Stimulated activated CD8-positive, alpha-beta memory T cell treated with anti-CD3 and anti-CD28 coated beads, Interleukin-2, amount 100 ng/mL, for 48 hours (primary cell): Measurements from ENCODE around the gene NDUFB6.
"Not testable (repeated sequence)": the region's sequence is repeated elsewhere in the genome, so short reads cannot be mapped to it uniquely, and the experiment has no call there.

Source experiments
- DNase-seq, 2 donors: peaks; one replicate each; pipeline ENCODE4 v3.0.0-alpha.2; 2020; ENCODE audit warnings: low read depth in 2 of 2

NDUFB6 gene

DNA sequence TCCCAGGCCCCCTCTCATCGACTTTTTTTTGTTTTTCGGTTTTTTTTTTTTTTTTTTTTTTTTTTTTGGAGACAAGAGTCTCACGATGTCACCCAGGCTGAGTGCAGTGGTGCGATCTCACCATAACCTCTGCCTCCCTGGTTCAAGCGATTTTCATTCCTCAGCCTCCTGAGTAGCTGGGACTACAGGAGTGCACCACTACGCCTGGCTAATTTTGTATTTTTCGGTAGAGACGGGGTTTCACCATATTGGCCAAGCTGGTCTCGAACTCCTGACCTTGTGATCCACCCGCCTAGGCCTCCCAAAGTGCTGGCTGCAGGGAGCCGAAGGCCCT is 48.4 kb downstream of the NDUFB6 start:
- not testable (repeated sequence) for DNase-seq

- DNase-seq, result no peak
Observed at GRCh38 chr9:32523910-32524309, 49.0 kb downstream of the NDUFB6 start.

DNA sequence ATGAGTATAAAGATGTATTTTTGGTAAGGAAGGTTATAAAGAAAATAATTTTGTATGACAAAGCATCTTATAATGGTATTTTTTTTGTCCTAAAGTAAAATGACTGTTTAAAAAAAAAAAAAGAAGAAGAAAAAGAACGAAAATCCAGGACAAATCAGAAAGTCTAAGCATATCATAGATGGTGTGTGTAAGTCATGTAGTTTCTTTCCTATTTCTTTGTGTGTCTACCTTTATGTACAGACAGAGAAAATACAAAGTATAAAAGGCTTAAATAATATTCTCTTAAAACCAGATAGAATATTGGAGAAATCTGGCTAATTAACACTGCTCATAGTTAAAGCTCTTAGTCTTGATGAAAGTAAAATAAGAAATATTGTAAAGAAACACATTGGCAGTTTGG is 54.7 kb downstream of the NDUFB6 start:
- no peak for DNase-seq

DNA sequence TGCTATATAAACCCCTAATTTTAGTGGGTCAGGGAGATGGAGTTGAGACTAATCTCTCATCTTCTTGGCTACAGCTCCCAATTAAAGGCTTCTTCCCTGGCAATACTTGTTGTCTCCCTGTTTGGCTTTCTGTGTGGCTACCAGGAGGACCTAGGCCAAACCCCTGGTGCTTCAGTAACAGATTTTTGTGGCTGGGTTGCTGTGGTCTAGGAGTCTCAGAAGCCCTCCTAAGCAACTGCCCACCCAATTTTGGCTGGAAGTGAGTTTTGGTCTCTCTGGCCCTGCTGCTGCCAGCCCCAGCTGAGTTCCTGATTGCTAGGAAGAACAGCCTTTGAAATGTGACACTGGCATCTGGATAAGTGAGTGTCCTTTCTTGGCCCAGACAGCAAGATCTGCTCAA is 56.7 kb downstream of the NDUFB6 start:
- no peak for DNase-seq

DNA sequence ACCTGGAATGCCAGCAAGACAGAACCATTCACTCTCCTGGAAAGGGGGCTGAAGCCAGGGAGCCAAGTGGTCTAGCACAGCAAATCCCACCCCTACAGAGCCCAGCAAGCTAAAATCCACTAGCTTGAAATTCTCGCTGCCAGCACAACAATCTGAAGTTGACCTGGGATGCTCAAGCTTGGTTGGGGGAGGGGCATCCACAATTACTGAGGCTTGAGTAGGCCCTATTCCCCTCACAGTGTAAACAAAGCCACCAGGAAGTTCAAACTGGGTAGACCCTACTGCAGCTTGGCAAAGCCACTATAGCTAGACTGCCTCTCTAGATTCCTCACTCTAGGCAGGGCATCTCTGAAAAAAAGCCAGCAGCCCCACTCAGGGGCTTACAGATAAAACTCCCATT is 64.2 kb downstream of the NDUFB6 start:
- DNase-seq, result no peak

DNA sequence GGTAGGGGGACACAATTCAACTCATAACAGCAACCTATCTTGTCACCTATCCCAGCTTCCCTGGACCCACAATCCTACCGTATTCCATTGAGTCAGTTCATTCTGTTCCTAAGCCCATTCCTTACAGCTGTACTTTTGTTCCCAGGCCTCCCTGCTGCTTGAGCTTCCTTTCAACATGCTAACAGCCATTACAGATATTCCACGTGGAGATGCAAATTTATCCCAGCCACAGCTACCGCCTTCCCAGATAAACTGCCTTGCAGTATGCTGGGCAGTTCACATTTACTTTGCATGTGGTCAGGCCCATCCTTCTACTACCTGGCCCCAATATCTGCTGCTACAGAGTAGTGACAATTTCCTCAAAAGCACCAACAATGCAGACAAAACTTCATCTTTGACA is 70.0 kb downstream of the NDUFB6 start:
- DNase-seq, result no peak
